T-helper 1 cell treated with Interleukin-12 subunit alpha and Interleukin-12 subunit beta and Interleukin-4 antibody, amounts not matched to agents 30 ng/mL and 1 ng/mL, for 36 hours (primary cell): ENCODE results near the gene PCYT2. TPM values are rescaled to one million over a fixed set of nuclear protein-coding genes. Genes with fewer than 3 reads are reported as not detected.

Experiments
- intact Hi-C: fragments of 100-400 bp; cut with micrococcal nuclease; formaldehyde crosslinking; loops from one replicate; pipeline ENCODE4 v1.15.1; 2024
- total RNA-seq: library from RNA; stranded (reverse); gene quantifications from 2 replicates; pipeline ENCODE4 v1.2.3, GENCODE V29; 2022

PCYT2 gene
- total RNA-seq, 1 donor from 2014 or later = 38.2 TPM

DNA sequence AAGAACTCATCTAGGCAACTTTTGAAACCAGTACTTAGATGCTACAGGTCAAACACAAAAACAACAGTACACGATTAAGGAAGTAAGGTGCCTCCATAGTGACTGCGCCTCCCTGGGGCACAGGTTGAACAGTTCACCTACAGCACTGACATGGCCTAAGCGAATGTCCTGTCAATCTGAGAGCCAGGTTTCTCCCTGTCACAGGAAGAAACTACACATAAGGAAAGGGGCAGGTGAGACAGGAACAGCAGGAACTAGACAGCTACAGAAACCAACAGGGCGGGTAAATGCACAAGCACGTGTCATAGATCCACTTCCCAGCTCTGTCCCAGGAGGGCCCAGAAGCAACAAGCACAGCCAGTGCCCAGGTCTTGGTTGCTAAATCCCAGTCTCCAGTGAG is 32.1 kb downstream of the PCYT2 start:
- intact Hi-C loops = no loop called here

DNA sequence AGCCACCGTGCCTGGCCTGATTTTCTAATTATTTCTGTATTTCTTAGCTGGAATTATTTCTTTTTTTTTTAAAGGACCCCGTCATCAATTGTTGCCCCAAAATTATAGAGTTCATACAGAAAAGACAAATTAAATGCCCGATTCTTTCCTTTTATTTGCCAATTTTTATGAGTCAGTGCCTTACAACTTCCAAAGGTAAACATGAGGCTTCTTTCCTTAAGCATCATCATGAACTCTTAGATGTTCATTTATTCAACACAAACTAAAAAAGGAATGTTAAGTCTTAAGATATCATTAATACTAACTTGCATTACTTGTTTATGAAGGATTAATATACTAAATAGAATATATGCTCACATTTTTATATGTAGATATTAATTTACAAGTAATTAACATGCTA is 32.9 kb downstream of the PCYT2 start:
- intact Hi-C loops = no loop called here

DNA sequence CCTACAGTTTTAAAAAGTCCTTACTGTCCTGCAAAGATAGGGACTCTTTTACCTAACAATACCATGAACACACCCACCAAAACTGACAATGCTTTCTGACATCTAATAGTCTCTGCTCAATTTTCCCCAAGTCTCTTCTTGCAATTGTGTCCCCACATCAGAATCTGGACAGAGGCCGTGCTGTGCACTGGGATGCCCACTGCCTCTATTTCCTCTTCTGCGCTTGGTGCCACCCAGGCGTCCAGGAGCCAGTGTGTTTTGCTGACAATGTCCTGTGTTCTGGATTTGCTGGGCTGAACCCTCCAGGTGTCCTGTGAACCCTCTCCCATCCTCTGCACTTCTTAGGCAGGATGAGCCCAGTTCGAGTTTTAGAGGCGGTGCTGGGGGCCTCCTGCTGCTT is 33.6 kb downstream of the PCYT2 start:
- intact Hi-C loops = no loop called here

DNA sequence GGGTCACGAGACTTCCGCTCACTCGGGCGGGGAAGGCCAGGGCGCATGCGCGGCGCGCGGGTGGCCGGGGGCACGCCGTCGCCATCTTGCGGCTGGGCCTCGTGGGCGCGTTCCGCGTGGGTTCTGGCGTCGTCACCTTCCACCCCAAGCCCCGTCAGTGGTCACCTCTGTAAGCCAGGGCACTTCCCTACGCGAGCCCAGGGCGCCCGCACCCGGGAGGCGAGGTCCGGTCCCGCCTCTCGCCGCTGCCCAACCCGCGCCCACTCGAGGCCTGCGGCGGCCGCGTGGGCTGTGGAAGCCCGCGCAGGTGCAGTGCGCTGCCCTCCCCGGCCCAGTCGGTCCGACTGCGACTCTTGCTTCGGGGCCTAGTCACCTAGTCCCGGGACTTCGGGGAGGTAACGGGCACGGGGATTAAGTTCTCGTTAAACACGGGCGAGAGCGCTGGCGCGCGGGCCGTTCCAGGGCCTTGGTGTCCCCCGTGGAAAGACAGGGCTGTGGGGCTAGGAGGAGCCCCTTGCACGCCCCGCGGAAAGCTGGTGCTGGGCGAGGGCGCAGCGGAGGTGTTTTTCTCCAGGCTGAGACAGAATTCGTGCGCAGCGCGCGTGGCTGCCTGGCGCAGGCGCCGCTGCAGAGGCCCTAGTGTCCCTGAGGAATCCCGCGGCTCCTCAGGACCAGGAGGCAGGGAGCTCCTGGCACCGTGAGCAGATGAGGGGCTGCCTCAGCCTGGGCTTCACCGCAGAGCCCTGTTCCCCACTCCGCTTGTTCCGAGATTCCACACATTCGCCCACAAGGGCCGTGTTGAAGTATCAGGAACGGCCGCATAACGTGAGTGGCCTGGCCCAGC is 39.6 kb downstream of the PCYT2 start:
- intact Hi-C loops = loop anchor here (1.0 to 5.0 kb wide), 5 partner anchors 20 to 361 kb away; partner anchors contain the start of genes ALYREF, ANAPC11, MCRIP1 and PCYT2

DNA sequence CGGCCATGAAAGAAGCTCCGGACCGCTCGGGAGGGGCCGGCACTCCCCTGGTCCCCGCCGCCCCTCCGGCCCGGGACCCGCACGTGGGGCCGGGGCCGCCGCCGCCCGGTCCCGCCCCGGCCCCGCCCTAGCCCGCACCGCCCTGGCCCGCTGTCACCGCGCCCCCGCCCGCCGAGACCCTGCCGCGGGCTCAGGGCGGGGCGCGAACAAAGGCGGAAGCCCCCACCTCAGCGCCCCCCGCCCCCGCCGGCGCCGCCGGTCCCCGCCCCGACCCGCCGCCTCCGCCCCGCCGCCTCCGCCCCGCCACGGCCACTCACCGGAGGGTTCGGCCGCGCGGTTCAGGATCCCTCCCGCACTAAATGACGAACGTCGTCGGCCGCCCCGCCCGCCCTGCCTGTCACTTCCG is 40.2 kb downstream of the PCYT2 start, which contains the start of gene ARHGDIA:
TSS of gene ARHGDIA (minus strand) at position 357 of the 406 bp plus-strand sequence. CDS start 1,407 bp downstream, outside the sequence.
- intact Hi-C loops = loop anchor here (1.0 to 5.0 kb wide), 6 partner anchors 10 to 360 kb away; partner anchors contain the start of genes ALYREF, ANAPC11, MCRIP1 and PCYT2

DNA sequence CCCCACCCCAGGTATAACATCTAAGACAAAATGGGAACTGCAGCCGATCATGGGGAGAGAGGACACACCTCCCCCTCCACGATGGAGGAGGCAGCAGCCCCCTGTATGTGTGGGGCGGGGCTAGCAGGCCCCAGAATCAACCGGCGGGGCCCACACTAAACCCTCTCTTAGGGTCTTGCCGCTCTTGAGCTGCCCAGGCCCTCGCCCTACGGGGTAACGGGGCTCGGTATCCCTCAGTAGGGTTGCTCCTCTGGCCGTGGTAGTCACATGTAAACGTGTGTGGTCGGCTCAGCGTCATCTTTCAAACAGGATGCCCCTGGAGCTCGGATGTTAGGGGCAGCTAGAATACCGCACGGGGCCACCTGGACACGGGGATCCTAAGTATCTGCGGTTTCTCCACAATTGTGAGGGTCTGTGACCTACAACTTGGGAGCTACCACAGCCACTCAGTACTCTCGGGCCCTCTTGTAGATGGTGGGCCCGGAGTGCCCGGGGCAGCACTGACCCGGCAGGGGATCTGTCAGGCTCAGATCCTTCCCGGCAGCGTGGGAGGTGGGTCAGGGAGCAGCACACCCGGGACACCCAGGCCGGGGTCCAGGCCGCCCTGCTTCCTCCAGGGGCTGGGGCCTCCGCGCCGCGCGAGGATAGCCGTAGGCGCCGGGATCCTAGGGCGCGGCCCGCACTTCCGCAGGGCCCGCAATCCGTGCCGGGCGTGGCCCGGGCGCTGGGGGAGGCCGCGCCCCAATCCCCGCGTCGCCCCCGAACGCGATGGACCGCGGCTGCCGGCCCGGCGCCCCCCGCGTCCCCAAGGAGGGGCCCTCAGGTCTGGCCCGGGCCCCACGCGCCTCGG is 40.8 kb downstream of the PCYT2 start:
- intact Hi-C loops = loop anchor here (1.0 to 5.0 kb wide), 4 partner anchors 9 to 360 kb away; partner anchors contain the start of genes MCRIP1 and SIRT7

DNA sequence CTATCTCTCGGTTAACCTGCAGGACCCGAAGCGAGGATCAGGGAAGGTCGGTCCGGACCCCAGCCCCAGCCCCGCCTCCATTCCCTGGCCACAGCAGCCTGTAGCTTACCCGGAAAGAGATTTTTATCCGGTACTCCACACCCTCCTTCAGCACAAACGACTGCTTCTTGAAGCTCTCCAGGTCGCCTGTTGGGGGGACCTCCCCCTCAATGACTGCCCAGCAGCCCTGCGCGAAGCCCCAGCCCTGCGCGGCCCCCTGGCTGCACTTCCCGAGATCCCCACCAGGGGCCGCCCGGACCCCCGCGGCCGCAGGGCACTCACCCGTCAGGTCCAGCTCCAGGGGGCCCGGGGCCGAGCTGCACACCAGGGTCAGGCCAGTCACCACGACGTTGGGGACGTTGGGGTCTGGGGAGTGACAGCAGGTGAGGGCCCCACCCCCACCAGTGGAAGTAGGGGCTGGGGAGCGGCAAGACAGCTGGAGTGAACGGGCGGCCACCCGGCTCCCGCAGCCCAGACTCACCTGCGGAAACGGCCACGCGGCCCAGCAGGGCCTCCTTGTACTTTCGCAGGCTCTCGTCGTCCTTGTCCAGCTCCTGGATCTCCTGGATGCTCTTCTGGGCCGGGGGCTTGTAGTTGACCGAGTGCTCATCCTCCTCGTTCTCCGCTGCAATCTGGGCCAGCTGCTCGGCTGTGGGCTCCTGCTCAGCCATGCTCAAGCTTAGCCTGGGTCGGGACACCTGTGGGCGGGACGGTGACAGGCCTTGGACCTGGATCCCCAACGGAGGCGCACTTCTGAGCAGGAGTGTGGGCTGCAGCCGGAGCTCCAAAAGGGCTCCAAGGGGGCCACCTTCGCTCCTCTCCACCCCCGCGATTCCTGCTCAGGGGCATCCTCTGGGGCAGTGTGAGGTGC is 41.7 kb downstream of the PCYT2 start:
- intact Hi-C loops = loop anchor here (1.0 to 10.0 kb wide), 5 partner anchors 8 to 359 kb away; partner anchors contain the start of genes FAAP100, MCRIP1 and SIRT7

DNA sequence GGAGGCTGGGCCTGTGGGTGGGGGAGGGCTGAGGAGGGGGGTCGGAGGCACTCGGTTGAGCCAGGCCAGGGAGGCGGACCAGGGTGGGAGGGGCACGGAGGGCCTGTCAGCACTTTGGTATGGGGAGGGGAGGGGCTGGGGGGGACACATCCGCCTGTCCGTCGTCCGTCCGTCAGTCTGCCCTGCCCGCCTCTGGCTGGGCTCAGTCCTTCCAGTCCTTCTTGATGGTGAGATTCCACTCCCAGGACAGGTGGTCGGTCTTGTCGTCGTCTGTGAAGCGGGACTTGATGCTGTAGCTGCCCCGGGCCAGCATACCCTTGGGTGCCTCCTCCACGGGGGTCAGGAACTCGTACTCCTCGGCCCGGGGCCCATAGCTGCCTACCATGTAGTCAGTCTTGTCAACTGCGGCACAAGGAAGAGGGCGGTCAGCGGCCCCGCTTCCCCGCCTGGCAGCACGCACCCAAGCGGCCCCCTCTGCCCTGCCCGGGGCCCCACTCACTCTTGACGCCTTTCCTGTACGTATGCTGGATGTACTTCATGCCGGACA is 42.5 kb downstream of the PCYT2 start:
- intact Hi-C loops = loop anchor here (10.0 kb wide), 1 partner anchor 314 kb away; the partner anchor contains the start of gene FAAP100

DNA sequence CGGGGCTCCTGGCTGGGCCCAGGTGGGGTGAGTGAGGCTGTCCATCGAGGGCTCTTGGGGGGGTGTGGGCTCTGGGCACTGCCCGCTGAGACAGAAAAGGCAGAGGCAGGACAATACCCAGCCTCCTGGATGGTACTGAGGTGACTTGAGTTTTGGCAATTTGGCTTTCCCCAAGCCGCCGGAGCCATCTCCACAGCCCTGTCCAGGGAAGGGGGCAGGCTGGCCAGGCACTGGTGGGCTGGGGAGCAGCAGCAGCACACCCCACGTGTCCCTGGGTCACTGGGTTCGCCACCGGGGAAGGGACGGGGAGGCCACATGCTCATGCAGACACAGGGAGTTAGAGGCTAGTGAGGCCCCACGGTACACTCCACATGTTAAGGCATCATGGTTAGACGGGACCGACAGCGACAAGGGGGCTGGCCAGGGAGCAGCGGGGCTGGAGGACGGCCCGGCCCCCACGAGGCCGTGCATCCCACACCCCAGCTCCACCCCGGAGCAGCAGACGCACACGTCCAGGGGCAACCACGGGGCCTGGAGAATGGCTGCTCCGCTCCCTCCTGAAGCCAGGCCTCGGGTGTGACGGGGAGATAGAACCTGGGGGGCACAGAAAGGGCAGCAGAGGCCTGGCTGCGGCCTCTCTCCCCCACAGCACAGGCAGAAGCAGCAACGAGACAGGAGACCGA is 43.1 kb downstream of the PCYT2 start:
- intact Hi-C loops = loop anchor here (10.0 kb wide), 1 partner anchor 313 kb away; the partner anchor contains the start of gene FAAP100

DNA sequence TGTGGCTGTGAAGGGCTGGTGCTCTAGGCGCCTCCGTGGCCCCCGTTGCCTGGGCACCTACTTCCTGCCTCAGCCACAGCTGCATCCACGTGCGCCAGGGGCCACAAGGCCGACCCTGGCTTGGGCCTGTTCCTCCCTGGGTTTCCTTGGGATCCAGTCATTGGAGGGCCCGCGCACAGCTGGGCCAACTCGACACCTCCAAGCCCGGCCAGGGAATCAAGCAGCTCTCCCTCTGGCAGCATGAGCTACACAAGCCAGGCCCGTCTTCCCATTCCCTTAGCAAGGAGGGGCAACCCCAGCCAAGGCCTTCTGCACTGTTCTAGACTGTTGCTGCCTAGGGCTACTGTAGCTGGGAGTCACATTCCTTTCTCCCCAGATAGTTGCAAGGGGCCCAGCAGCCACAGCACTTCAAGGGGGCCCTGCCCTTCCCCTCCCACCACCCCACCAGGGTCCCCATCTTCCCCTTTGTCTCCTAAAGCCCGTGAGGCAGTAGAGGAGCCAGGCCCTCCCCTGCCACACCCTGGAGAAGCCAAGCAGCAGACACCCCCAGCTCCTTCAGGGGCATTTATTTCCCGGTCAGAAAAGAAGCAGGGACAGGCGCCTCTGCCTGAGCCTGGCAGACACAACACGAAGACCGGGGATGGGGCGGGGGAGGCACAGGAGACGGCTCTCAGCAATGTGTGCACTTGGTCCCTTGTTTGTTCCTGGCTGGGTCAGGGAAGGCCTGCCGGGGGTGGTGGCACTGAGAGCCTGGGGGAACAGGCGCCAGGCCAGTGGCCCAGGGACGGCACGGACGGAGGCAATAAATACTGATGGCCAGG is 43.8 kb downstream of the PCYT2 start:
- intact Hi-C loops = loop anchor here (10.0 kb wide), 1 partner anchor 313 kb away; the partner anchor contains the start of gene FAAP100

DNA sequence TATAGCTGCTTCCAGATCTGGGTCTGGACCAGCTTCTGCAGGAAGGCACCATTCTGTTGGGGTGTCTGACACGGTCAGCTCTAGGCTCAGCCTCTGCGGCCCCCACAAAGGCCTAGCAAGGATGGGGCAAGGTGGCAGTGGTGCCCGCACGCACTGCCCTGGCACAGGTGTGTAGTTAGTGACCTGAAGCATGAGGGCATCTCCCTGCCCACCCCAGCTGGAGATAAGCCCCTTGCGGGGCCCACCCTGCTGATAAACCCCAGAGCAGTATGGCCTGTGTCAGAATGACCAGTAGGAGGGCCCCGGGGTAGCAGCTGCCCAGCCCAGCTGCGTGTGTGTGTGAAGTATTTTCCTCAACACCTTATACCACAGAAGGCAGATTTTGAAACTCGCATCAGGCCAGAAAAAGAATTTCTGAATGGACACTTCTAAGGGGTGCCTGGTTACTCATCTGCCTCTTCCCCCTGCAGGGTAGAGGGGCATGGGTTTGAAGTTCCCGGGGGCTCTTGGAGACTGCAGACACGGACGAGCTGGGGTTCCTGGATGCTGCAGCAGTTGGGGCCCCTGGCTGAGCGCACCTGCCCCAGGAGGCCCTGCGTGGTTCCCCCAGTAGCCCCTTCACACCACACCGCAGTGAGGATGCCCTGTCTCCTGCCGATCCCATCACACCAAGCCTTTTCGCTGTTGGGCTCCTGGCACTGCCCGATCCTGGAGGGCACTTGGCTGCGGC is 44.6 kb downstream of the PCYT2 start:
- intact Hi-C loops = loop anchor here (10.0 kb wide), 1 partner anchor 312 kb away; the partner anchor contains the start of gene FAAP100

DNA sequence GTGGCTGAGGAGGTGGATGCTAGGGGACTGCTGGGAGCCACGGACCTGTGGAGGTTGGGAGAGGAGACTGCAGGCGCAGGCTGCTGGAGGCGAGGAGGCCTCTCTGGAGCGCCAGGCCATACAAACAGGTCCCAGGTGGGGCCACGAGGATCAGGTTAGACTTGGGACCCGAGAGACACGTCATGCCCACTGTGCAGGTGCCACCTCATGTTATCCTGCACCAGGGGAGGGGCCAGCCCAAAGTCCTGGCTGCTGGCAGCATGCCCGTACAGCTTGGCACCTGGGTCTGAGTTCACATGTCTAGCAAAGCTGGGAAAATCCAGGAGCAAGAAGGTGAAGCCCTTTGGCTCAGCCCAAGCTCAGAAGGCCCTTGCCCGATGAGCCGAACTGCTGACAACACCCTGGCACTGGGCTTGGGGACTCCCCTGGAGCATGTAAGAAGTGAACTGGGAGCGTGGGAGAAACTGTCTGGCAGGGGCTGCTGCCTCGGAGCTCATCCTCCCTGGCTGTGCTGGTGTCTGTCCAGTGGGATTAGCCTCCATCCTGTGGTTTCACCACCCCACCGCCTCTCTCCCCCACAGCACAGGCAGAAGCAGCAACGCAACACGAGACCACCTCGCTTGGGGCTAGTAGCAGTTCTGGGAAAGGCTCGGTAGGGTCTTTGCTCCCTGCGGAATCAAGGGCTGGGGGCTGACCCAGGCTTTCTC is 45.3 kb downstream of the PCYT2 start:
- intact Hi-C loops = loop anchor here (10.0 kb wide), 1 partner anchor 311 kb away; the partner anchor contains the start of gene FAAP100

DNA sequence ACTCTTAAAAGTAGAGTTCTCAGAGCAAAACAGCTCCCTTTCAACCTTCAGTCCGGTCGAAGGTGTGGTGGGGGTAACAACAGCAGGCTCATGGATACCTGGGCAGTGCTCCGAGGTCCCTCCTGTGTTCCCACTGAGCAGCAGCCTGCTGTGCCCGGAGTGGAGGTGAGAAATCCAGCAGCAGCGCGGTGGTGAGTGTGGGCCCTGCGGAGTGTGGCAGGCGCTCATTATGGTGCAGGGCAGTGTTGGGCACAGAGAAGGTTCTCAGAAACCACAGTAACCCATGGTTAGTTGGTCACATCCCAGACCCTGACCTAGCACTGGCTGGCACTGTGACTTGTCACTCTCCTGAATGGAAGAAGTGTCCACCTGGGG is 45.9 kb downstream of the PCYT2 start:
- intact Hi-C loops = loop anchor here (10.0 kb wide), 1 partner anchor 311 kb away; the partner anchor contains the start of gene FAAP100

DNA sequence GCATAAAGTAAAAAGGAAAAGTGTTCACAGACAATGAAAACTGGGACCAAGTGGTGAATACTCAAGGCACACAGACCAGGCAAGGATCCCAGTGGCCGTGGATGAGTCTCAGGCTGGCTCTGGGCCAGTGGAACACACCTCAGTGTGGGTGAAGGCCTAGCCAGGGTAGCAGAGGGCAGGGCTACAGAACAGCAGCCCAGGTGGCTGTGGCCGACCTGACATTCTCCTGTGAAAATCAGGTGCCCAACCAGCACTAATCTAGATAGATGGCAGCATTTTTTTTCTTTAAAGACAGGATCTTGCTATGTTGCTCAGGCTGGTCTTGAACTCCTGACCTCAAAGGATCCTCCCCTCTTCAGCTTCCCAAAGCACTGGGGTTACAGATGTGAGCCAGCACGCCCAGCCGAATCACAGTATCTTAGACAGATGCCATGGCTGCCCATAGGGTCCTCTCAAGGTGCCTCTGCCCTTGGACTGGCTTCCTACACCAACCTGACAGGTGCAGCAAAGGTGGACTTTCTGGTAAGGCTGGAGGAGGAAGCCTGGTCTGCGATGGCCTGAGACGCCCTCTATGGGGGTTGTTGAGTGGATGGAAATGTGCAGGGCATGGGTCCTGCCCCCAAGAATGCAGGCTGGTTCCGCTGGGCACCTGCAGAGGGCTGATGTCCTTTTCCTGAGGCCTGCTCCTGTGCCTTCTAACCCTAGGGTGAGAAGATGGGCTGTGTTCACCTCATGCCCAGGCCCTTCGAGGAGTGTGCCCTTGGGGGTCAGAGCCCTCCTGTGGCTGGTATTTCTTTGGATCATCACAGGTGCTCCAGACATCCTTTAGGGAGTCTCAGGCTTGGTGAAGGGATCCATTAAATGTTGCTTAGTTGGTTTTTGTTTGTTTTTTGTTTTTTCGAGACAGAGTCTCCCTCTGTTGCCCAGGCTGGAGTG is 47.1 kb downstream of the PCYT2 start:
- intact Hi-C loops = loop anchor here (5.0 to 10.0 kb wide), 2 partner anchors 309 to 588 kb away; partner anchors contain the start of genes CYBC1 and FAAP100

DNA sequence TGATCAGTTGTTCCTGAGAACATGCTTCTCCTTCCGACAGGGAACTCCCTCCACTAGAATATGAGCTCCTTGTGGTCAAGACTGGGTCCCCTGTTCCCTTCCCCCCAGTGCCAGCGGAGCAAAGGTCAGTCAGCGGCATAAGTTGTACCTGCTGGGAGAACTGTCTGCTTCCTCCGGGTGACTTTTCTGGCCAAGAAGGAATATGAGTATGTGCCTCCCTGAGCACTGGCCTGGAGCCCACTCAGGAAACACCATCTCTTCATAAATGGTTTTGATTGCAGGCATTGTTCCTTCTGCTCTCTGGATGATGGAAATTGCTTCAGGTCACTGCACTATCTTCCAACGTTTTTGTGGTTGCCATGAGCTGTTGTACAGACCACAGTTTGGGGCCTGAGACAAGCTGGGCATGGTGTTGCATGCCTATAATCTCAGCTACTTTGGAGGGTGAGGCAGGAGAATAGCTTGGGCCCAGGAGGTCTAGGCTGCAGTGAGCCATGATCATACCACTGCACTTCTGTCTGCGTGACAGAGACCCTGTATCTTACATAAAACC is 48.0 kb downstream of the PCYT2 start:
- intact Hi-C loops = loop anchor here (5.0 to 10.0 kb wide), 2 partner anchors 308 to 589 kb away; partner anchors contain the start of genes CYBC1 and FAAP100
